ENCODE data around the gene ILRUN.

DNA sequence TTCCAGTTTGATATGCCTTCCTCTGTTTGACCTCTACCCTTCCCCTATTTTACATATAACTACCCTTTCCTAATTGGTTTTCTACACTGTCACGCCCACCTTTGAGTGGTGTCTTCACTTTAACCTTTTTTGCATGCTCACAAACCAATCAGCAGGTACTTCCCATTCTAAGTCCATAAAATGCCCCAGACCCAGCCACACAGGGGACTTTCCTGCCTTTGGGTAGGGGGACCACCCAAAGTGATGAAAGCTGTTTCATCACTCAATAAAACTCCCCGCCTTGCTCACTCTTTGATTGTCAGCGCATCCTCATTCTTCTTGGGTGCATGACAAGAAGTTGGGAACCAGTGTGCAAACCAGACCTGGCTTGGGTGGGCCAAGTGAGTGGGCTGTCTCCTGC, 40.3 kb upstream of the ILRUN start:
- TF ChIP-seq EZH2 (IDR thresholded peaks at IDR 0.05; ENCODE audit: insufficient read depth, poor library complexity, severe bottlenecking) (no peak), EZH2phosphoT487 (IDR thresholded peaks at IDR 0.05; ENCODE audit: insufficient read depth, low read depth) (no peak)

All from GM23248 (cell line).